CD4-positive, alpha-beta T cell treated with Interleukin-12 subunit alpha and Interleukin-12 subunit beta, for 1 hour (primary cell): Measurements from ENCODE around the gene PMIS2.

Experiments
- DNase-seq: peaks from one replicate; pipeline ENCODE4 v3.0.0-alpha.2; 2020

The PMIS2 gene

GRCh38 chr19:35633727-35634440 is 47.9 kb downstream of the PMIS2 start:
- DNase-seq: no peak

- DNase-seq: no peak
Measured at GRCh38 chr19:35636651-35637050, 50.7 kb downstream of the PMIS2 start.
